A549 (cell line): ENCODE measurements around the gene NR3C2. TPM values are rescaled to one million over a fixed set of nuclear protein-coding genes. Genes with fewer than 3 reads are reported as not detected.

Source experiments
- ATAC-seq, 2 experiments: fragments of 200-7000 bp in 1 of 2; fragments of >200 bp in 1 of 2; cut with Nextera tagmentation in 1 of 2; cut with Tn5 transposase in 1 of 2; 3 replicates each; pipeline versions ENCODE4 v1.8.0 to v1.9.1; 2018 to 2020; ENCODE audit warnings: mild to moderate bottlenecking in 1 of 2, moderate library complexity in 1 of 2
- CTCF ChIA-PET: fragments of 300-600 bp; sonication (Branson Sonifier 250); formaldehyde crosslinking; extraction: SDS; loops from one replicate; lab custom pipeline; 2021; ENCODE audit warnings: antibody characterized with exemption, inconsistent platforms; lab: Yijun Ruan, JAX
- POLR2A ChIA-PET: fragments of 350-600 bp; formaldehyde crosslinking; extraction: SDS; loops from one replicate; lab custom pipeline; 2021; ENCODE audit warnings: antibody characterized with exemption, inconsistent platforms; lab: Yijun Ruan, JAX
- DNase-seq, 2 experiments: peaks; one replicate each; pipeline versions ENCODE4 v3.0.0 to v3.0.0-alpha.2; 2011 to 2016; ENCODE audit warnings: low read depth in 1 of 2, low spot score in 1 of 2
- FAIRE-seq: peaks from 2 replicates; lab custom pipeline; 2011; peaks lifted over from hg19 to GRCh38; lab: Jason Lieb, UNC
- H3K27ac ChIP-seq, 2 experiments: fragments of >200 bp; sonication (Bioruptor Twin); formaldehyde crosslinking; 3 replicates each; pipeline ENCODE4 v1.5.1; 2016 to 2017
- H3K4me1 ChIP-seq: fragments of >200 bp; sonication (Bioruptor Twin); formaldehyde crosslinking; 3 replicates; pipeline ENCODE4 v1.6.1; 2016
- H3K4me2 ChIP-seq: fragments of >200 bp; sonication (Bioruptor Twin); formaldehyde crosslinking; 3 replicates; pipeline ENCODE4 v1.6.1; 2016
- H3K4me3 ChIP-seq: fragments of >200 bp; sonication (Bioruptor Twin); formaldehyde crosslinking; 3 replicates; pipeline ENCODE4 v1.5.1; 2016
- H3K9me3 ChIP-seq: fragments of >200 bp; sonication (Bioruptor Twin); formaldehyde crosslinking; 3 replicates; pipeline ENCODE4 v1.6.1; 2016
- BHLHE40 ChIP-seq: IDR thresholded peaks from 2 replicates; pipeline ENCODE4 v1.6.1; 2012; ENCODE audit warnings: low read depth, low read length, inconsistent platforms
- CBX2 ChIP-seq: fragments of 200-600 bp; sonication (generic); IDR thresholded peaks from 2 replicates; pipeline ENCODE4 v1.6.1; 2016; ENCODE audit warnings: low read depth, mild to moderate bottlenecking, borderline replicate concordance
- CBX8 ChIP-seq: fragments of 200-600 bp; sonication (generic); IDR thresholded peaks from 2 replicates; pipeline ENCODE4 v1.6.1; 2016
- CHD2 ChIP-seq: fragments of 150-350 bp; IDR thresholded peaks from 2 replicates; pipeline ENCODE4 v1.6.1; 2014; ENCODE audit warnings: low read length; ENCODE audit not compliant: partially characterized antibody
- EHF ChIP-seq: fragments of 250-450 bp; sonication (Bioruptor Pico); IDR thresholded peaks from 2 replicates; pipeline ENCODE4 v1.5.0; 2020; ENCODE audit warnings: mild to moderate bottlenecking
- EHMT2 ChIP-seq: fragments of 200-600 bp; sonication (generic); IDR thresholded peaks from 2 replicates; pipeline ENCODE4 v1.6.1; 2016; ENCODE audit warnings: antibody characterized with exemption, low read depth, mild to moderate bottlenecking, moderate library complexity
- EP300 ChIP-seq, 2 experiments: fragments of >200 bp; sonication (Bioruptor Twin); formaldehyde crosslinking; IDR thresholded peaks; 2 replicates in 1 of 2; 3 replicates in 1 of 2; pipeline ENCODE4 v1.6.1; 2016 to 2017
- ESRRA ChIP-seq: fragments of 150-350 bp; IDR thresholded peaks from 2 replicates; pipeline ENCODE4 v1.6.1; 2014; ENCODE audit warnings: mild to moderate bottlenecking, low read length, borderline replicate concordance
- FOXS1 ChIP-seq: fragments of 250-450 bp; sonication (Bioruptor Pico); IDR thresholded peaks from 2 replicates; pipeline ENCODE4 v1.5.0; 2020; ENCODE audit warnings: mild to moderate bottlenecking, moderate library complexity
- JUN ChIP-seq, 2 experiments: fragments of >200 bp; sonication (Bioruptor Twin); formaldehyde crosslinking; IDR thresholded peaks; 2 replicates in 1 of 2; 3 replicates in 1 of 2; pipeline ENCODE4 v1.6.1; 2016 to 2017
- JUNB ChIP-seq: fragments of >200 bp; sonication (Bioruptor Twin); formaldehyde crosslinking; IDR thresholded peaks from 2 replicates; pipeline ENCODE4 v1.6.1; 2016
- KDM5A ChIP-seq: fragments of 200-600 bp; sonication (generic); IDR thresholded peaks from 2 replicates; pipeline ENCODE4 v1.6.1; 2016; ENCODE audit warnings: antibody characterized with exemption, mild to moderate bottlenecking
- MAZ ChIP-seq: fragments of 150-350 bp; IDR thresholded peaks from 2 replicates; pipeline ENCODE4 v1.6.1; 2014; ENCODE audit warnings: antibody characterized with exemption, low read depth, low read length, borderline replicate concordance
- NFE2L2 ChIP-seq: fragments of 150-350 bp; conservative IDR thresholded peaks from 2 replicates; pipeline ENCODE4 v1.6.1; 2014; ENCODE audit warnings: low read length
- PHF8 ChIP-seq: fragments of 200-600 bp; sonication (generic); IDR thresholded peaks from 2 replicates; pipeline ENCODE4 v1.6.1; 2016; ENCODE audit warnings: low read depth, mild to moderate bottlenecking, antibody characterized with exemption, moderate library complexity, borderline replicate concordance
- POLR2A ChIP-seq: IDR thresholded peaks from 2 replicates; pipeline ENCODE4 v1.6.1; 2012; ENCODE audit warnings: mild to moderate bottlenecking, low read length
- POLR2AphosphoS2 ChIP-seq: conservative IDR thresholded peaks from 2 replicates; pipeline ENCODE4 v1.6.1; 2012; ENCODE audit warnings: low read length, improper control_type of control experiment, inconsistent platforms
- TP53 ChIP-seq: fragments of 250-450 bp; sonication (Bioruptor Pico); IDR thresholded peaks from 2 replicates; pipeline ENCODE4 v1.5.0; 2021; ENCODE audit warnings: mild to moderate bottlenecking, moderate library complexity
- ZC3H11A ChIP-seq: fragments of 450-650 bp; IDR thresholded peaks from 2 replicates; pipeline ENCODE4 v1.6.1; 2014; ENCODE audit warnings: antibody characterized with exemption, mild to moderate bottlenecking
- ZFP36 ChIP-seq: fragments of 450-650 bp; IDR thresholded peaks from 2 replicates; pipeline ENCODE4 v1.6.1; 2014; ENCODE audit warnings: borderline replicate concordance; ENCODE audit not compliant: partially characterized antibody
- WGBS: methylation state at CpG from one replicate; pipeline ENCODE4 v1.1.6; 2017; ENCODE audit errors: missing lambda C conversion rate; 5-methylcytosine and 5-hydroxymethylcytosine counted together
- polyA plus RNA-seq, 4 experiments: library from polyadenylated mRNA; depleted of rRNA in 3 of 4; stranded (reverse); fragments of >200 nt; fragmentation: RNase III in 1 of 4; extraction: RNeasy Plus Mini Kit Qiagen cat#74134 plus additional on column Dnase treatment in 1 of 4; gene quantifications; 2 replicates in 3 of 4; 3 replicates in 1 of 4; pipeline ENCODE4 v1.2.3, GENCODE V29; 2011 to 2017
- TF ChIP-seq, protein P1 (sequence below): fragments of >200 bp; sonication (Bioruptor Twin); formaldehyde crosslinking; IDR thresholded peaks from 3 replicates; pipeline ENCODE4 v1.6.1; 2016
- TF ChIP-seq, protein P2 (sequence below): fragments of 450-650 bp; IDR thresholded peaks from 2 replicates; pipeline ENCODE4 v1.6.1; 2014; ENCODE audit warnings: antibody characterized with exemption
- TF ChIP-seq, protein P3 (sequence below): fragments of 200-600 bp; sonication (generic); IDR thresholded peaks from 2 replicates; pipeline ENCODE4 v1.6.1; 2016; ENCODE audit warnings: antibody characterized with exemption, mild to moderate bottlenecking, moderate library complexity
- TF ChIP-seq, protein P4 (sequence below): fragments of 250-450 bp; sonication (Bioruptor Pico); IDR thresholded peaks from 2 replicates; pipeline ENCODE4 v1.5.0; 2020; ENCODE audit warnings: low read depth, mild to moderate bottlenecking, moderate library complexity
- TF ChIP-seq, protein P5 (sequence below): fragments of >200 bp; sonication (Bioruptor Twin); formaldehyde crosslinking; IDR thresholded peaks from 2 replicates; pipeline ENCODE4 v1.6.1; 2016
- TF ChIP-seq, protein P6 (sequence below): IDR thresholded peaks from 2 replicates; pipeline ENCODE4 v1.6.1; 2012

The NR3C2 gene
- polyA plus RNA-seq, 2 of the 4 experiments (the other 2 are of a cell fraction) = 0.01 to 0.03 TPM

DNA sequence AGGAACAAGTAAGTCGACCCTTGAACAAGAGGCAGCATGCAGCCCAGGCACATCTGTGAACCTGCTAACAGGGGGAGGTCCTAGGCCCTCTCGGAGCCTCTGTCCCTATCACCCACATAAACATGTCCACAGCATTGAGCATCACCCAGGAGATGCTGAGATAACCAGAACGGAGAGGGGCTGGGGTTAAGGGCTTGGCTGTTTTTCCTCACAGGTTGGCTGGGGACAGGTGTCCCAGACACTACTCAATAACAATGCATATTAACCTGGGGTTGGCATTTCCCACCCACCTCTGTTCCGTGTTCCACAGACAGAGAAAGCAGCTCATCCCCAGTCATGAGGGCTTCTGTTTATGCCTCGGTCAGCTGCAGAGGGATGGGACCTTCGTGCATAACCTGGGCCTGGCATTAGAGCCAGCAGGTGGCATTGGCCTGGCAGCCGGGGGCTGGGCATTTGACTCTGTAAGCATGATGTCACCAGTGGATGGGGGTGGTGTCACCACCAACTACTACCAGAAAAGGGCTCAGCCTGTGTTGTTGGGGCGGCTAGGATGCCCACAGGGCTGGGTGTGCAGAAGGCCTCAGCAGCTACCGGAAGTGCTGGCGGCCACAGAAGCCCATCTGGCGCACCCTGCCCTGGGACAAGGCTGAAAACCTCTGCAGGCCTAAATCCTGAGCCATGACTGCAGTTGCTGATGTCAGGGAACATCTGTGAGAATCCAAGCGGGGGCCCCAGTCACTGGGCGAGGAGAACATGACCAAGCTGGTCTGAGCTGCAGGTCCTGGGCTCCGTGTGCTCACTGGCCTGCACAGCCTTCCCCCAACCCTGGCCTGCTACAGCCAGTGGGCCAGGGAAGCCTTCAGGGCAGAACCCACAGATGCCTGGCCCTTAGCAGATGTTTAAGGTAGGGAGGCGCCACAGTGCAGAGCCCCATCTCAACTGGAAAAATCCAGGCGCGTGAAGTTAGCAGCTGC, 351.4 kb downstream of the NR3C2 start:
- 87% methylated on average over 11 of the region's 17 CpGs for WGBS
- Histone ChIP-seq H3K4me3 (no peak overlapping the region), H3K27ac (no peak overlapping the region), H3K4me2 (no peak overlapping the region)
- no peak for ATAC-seq
- CTCF ChIA-PET = no interaction called here
- no peak for TF ChIP-seq NFE2L2
- no peak for TF ChIP-seq FOXS1
- no peak for TF ChIP-seq EHMT2
- TF ChIP-seq, protein P1, sequence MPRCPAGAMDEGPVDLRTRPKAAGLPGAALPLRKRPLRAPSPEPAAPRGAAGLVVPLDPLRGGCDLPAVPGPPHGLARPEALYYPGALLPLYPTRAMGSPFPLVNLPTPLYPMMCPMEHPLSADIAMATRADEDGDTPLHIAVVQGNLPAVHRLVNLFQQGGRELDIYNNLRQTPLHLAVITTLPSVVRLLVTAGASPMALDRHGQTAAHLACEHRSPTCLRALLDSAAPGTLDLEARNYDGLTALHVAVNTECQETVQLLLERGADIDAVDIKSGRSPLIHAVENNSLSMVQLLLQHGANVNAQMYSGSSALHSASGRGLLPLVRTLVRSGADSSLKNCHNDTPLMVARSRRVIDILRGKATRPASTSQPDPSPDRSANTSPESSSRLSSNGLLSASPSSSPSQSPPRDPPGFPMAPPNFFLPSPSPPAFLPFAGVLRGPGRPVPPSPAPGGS = no peak
- no peak for TF ChIP-seq TP53 (CRISPR knock-in tag)
- no peak for TF ChIP-seq MAZ
- TF ChIP-seq JUNB = no peak
- TF ChIP-seq EHF (CRISPR knock-in tag) = no peak
- TF ChIP-seq POLR2AphosphoS2 = no peak
- TF ChIP-seq PHF8 = no peak
- TF ChIP-seq, protein P2, sequence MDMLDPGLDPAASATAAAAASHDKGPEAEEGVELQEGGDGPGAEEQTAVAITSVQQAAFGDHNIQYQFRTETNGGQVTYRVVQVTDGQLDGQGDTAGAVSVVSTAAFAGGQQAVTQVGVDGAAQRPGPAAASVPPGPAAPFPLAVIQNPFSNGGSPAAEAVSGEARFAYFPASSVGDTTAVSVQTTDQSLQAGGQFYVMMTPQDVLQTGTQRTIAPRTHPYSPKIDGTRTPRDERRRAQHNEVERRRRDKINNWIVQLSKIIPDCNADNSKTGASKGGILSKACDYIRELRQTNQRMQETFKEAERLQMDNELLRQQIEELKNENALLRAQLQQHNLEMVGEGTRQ = no peak
- TF ChIP-seq, all 56 proteins: peak for 0
- POLR2A ChIA-PET = no interaction called here
- H3K9me3 ChIP-seq = no peaks in the 10 kb centered on the region
- FAIRE-seq = no peak
- no peak for DNase-seq
- no peaks in the 10 kb centered on the region for H3K4me1 ChIP-seq

DNA sequence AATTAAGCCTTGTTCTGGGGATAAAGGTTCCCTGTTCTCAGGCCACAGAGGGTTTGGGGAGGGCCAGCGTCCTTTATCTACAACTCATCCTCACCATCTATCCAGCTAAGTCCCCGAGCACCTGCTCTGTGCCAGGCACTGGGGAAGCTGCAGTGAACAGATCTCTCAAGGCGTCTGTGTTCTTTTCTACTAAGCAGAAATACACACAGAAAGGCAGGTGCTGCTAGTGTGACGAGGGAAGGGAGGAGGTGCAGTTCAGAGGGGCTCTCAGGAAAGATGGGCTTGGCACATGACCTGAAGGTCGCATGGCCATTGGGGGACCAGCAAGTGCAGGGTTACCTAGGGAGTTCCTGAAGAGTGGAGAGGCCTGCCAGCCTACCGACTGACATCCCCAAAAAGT, 352.2 kb downstream of the NR3C2 start:
- Histone ChIP-seq H3K4me1 (no peaks in the 10 kb centered on the region), H3K27ac (no peak overlapping the region), H3K4me3 (no peak overlapping the region), H3K9me3 (no peaks in the 10 kb centered on the region), H3K4me2 (no peak overlapping the region)
- POLR2A ChIA-PET = no interaction called here
- DNase-seq = no peak
- CTCF ChIA-PET = no interaction called here
- no peak for FAIRE-seq
- no peak for TF ChIP-seq POLR2A
- no peak for TF ChIP-seq JUNB
- TF ChIP-seq CBX2 = no peak
- TF ChIP-seq ESRRA = no peak
- no peak for TF ChIP-seq BHLHE40
- no peak for TF ChIP-seq EP300 (IDR thresholded peaks at IDR 0.05)
- TF ChIP-seq CHD2 = no peak
- TF ChIP-seq PHF8 = no peak
- TF ChIP-seq EHF (CRISPR knock-in tag) = no peak
- 82% methylated on average over 6 of the region's 6 CpGs for WGBS
- ATAC-seq = no peak

DNA sequence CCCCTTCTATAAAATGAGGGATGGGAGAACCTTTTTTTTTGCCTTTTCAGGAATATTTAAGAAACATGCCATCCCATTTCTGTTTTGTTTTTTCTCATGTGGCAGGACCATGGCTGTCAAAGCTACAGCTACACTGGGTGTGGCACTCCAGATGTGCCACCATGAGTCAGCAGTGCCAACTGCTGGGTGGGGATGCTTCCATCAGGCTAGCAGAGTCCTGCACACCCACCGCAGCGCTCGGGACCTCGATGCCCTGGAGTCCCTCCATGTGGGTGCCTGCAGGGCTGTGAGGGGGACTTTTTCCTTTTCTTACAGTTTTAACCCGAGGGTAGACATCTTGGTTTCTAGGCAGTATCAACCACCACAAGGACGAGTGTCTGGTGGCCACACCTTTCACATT, 352.6 kb downstream of the NR3C2 start:
- Histone ChIP-seq H3K4me1 (no peaks in the 10 kb centered on the region), H3K4me2 (no peak overlapping the region), H3K9me3 (no peaks in the 10 kb centered on the region), H3K27ac (no peak overlapping the region), H3K4me3 (no peak overlapping the region)
- ChIA-PET CTCF (no interaction called here), POLR2A (no interaction called here)
- WGBS = 73% methylated on average over 4 of the region's 6 CpGs
- no peak for ATAC-seq
- FAIRE-seq = no peak
- DNase-seq = no peak
- TF ChIP-seq, protein P3, sequence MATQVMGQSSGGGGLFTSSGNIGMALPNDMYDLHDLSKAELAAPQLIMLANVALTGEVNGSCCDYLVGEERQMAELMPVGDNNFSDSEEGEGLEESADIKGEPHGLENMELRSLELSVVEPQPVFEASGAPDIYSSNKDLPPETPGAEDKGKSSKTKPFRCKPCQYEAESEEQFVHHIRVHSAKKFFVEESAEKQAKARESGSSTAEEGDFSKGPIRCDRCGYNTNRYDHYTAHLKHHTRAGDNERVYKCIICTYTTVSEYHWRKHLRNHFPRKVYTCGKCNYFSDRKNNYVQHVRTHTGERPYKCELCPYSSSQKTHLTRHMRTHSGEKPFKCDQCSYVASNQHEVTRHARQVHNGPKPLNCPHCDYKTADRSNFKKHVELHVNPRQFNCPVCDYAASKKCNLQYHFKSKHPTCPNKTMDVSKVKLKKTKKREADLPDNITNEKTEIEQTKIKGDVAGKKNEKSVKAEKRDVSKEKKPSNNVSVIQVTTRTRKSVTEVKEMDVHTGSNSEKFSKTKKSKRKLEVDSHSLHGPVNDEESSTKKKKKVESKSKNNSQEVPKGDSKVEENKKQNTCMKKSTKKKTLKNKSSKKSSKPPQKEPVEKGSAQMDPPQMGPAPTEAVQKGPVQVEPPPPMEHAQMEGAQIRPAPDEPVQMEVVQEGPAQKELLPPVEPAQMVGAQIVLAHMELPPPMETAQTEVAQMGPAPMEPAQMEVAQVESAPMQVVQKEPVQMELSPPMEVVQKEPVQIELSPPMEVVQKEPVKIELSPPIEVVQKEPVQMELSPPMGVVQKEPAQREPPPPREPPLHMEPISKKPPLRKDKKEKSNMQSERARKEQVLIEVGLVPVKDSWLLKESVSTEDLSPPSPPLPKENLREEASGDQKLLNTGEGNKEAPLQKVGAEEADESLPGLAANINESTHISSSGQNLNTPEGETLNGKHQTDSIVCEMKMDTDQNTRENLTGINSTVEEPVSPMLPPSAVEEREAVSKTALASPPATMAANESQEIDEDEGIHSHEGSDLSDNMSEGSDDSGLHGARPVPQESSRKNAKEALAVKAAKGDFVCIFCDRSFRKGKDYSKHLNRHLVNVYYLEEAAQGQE = no peak
- TF ChIP-seq, protein P1 = no peak
- TF ChIP-seq, protein P4, sequence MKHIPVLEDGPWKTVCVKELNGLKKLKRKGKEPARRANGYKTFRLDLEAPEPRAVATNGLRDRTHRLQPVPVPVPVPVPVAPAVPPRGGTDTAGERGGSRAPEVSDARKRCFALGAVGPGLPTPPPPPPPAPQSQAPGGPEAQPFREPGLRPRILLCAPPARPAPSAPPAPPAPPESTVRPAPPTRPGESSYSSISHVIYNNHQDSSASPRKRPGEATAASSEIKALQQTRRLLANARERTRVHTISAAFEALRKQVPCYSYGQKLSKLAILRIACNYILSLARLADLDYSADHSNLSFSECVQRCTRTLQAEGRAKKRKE (CRISPR knock-in tag) = no peak
- no peak for TF ChIP-seq KDM5A
- TF ChIP-seq, protein P5, sequence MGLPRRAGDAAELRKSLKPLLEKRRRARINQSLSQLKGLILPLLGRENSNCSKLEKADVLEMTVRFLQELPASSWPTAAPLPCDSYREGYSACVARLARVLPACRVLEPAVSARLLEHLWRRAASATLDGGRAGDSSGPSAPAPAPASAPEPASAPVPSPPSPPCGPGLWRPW = no peak
- TF ChIP-seq JUN (IDR thresholded peaks at IDR 0.05) = no peak
- TF ChIP-seq, protein P6, sequence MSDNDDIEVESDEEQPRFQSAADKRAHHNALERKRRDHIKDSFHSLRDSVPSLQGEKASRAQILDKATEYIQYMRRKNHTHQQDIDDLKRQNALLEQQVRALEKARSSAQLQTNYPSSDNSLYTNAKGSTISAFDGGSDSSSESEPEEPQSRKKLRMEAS = no peak
- no peak for TF ChIP-seq ZC3H11A
- no peak for TF ChIP-seq ZFP36
- no peak for TF ChIP-seq CBX8
